GM10847 (cell line): ENCODE results near the gene SYNPR.

Source experiments
- POLR2A ChIP-seq: IDR thresholded peaks from 2 replicates; pipeline ENCODE4 v1.6.1; 2011; ENCODE audit not compliant: insufficient read length; ENCODE audit errors: extremely low read depth

Gene SYNPR

DNA sequence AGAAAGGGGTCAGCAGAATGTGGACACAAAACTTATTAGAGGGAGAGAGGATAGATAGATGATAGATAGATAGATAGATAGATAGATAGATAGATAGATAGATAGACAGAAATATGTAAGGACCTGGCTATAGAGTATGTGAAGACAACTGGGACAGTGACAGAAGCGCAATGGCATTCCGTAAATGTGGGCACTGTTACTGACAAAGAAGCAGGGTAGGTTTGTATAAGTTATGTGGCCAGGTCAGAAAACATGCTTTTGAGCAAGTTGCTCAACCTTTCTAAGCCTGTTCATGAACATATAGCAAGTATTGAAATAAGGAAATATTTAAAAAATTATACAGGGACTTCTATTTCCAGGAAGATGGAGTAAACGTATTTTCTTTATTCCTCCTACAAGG is 357.1 kb downstream of the SYNPR start:
- no peak for TF ChIP-seq POLR2A

DNA sequence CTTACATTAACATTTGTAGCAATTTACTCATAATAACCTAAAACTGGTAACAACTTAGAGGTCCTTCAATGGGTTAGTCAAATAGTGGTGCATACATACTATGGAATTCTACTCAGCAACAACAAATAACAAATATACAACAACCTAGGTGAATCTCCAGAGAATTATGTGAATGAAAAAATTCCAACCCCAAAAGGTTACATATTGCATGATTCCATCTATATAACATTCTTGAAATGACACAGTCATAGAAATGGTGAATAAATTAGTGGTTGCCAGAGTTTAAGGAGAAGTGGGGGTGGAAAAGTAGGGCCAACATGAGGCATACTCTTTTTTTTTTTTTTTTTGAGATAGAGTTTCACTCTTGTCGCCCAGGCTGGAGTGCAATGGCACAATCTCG is 361.7 kb downstream of the SYNPR start:
- no peak for TF ChIP-seq POLR2A

DNA sequence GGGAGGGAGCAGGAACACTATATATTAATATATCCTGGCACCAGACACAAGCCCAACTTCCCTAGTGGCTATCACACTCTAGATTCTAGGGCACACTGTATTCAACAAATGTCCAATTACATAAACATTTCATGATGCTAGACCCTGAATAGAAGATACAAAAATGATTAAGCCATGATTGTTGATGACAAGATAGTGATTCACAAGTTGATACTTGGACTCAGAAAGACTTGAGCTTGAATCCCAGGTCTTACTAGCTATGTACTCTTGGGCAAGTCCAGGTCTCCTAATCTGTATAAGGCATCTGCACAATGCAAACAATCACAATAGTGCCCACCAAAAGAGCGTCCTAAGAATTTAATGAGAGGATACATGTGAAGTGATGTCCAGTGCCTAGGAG is 364.4 kb downstream of the SYNPR start:
- TF ChIP-seq POLR2A: no peak

DNA sequence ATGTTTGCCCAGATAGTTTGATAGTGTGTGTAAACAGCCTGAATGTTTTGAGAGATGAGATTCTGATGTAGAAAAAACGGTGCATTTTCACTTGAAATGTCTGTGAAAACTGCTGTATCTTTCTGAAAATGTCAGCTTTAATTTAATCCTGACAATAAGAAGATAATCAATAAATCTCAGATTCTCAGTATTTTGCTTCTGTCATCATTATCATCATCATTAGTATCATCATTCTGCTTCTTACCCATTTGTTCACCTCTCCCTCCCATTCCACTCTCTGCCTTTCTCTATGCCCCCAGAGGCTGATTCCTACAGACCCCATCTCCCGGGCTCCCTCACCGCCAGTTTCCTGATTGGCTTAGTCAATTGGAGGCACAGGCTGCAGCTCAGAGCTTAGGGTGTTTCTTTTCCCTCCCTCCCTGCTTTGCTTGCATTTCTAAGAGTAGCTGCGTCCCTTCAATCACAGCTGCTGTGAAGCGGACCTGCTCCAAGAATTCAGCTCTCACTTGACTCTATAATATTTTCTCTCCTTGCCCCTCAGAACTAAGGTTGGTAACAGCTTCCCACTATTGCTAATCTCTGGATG is 366.2 kb downstream of the SYNPR start:
- TF ChIP-seq POLR2A: no peak

DNA sequence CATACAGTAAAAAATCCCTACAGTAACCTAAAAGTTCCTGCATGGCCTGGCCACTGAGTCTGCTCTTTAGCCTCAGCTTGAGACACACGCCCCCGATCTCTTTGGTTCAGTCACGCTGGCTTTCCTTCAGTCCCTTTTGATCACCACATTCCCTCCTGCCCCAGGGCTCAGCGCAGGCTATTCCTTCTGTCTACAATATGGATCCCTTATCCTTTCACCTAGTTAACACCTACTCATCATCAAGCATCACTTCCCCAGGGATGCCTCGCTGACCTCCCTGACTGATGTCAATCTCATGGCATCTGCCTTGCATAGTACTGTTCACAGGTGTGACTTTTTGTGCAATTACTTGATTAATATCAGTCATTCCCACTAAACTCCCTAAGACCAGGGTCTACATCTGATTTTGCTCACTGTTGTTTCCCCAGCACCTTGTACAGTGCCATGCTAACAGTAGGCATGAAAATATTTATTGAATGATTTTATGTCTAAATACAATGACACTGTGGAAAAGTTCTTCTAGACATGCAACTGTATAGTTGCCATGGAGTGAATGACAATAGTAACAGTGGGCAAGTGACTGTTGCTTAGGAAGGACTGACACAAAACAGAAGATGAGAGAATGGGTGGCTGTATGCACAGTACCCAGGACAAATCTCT is 374.1 kb downstream of the SYNPR start, which contains the start of gene SNTN:
Gene SNTN (plus strand): TSS at position 610 of the 660 bp plus-strand sequence. CDS start 13 bp downstream, at position 623.
- no peak for TF ChIP-seq POLR2A

DNA sequence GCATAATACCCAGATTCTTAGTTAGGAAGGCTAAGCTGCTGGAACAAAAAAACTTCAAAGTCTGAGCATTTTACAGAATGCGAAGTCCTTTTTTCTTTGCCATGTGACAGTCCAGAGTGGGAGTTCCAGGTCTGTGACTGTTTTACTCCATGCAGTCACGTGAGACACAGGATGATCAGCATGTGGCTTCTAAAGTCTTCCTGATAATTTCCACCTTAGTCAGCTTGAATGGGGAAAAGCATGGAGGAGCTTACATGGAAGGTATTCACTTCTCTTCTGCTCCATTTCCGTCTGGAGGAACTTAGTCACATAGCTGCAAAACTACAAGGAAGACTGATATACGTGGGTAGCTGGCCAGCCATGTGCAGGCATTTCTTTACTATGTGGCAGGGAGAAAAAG is 376.1 kb downstream of the SYNPR start:
- no peak for TF ChIP-seq POLR2A

DNA sequence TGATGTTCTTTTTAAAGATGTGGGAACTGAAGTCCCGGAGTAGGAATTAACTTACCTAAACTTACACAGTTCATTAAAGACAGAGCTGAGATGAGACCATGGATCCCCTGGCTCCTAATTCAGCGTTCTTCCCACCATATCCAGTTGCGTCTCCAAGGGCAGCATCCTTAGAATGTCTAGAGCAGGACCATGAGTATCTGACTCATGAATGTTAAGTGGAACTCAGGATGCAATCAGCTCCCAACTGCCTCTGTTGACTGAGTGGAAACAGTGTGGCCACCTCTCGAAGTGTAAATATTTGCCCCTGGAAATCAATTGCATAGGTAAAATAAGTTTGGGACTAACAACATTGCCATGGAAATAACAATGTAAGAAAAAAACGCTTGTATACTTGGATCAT is 376.8 kb downstream of the SYNPR start:
- no peak for TF ChIP-seq POLR2A

DNA sequence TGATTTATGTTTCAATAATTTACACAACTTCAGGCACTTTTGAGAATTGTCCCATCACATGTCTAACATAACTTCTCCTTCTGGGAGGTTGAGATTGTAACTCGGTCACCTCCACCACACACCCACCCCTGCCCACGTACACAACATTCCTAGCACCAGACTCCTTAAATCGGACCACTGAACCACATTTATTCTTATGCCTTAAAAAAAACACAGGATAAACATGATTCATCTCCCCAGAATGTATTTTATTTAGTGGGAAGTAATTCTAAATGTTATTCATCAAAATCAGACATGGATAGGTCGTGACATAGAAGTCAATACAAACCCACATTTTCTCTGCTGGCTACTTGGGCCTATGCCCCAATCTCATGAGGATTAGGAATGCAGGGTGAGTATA is 377.4 kb downstream of the SYNPR start:
- no peak for TF ChIP-seq POLR2A

DNA sequence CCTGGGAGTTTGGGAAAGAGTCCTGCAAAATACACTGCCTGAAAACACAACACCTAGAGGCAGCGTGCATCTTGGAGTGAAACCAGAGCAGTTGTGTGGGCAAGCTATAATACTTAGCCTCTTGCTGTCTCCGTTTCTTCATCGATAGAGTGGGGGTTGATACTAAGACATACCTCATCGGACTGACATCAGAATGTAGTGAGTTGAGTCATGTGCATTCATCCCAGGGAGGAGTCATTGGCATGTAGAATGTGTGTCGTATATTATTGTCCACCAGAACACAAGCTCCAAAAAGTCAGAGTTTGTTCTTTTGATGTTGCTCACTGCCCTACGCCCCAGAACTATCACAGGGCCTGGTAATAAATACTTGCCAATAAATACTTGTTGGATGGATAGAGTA is 378.7 kb downstream of the SYNPR start:
- no peak for TF ChIP-seq POLR2A

DNA sequence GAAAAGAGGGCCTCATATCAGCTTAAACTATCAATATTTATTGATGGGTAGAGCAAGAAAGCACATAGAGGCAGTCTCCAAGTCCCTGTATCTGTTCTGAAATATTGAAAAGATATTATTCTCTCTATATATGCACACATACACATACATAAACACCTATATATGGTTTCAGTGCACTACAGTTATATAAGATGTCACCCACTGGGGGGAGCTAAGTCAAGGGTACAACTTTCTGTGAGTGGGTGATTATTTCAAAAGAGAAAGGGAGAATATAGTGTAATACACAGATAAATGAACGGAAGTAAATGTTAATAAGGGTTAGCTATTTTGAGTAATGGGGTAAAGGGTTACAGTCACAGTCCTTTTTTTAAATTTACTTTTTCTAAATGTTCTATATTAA is 383.1 kb downstream of the SYNPR start:
- TF ChIP-seq POLR2A: no peak

DNA sequence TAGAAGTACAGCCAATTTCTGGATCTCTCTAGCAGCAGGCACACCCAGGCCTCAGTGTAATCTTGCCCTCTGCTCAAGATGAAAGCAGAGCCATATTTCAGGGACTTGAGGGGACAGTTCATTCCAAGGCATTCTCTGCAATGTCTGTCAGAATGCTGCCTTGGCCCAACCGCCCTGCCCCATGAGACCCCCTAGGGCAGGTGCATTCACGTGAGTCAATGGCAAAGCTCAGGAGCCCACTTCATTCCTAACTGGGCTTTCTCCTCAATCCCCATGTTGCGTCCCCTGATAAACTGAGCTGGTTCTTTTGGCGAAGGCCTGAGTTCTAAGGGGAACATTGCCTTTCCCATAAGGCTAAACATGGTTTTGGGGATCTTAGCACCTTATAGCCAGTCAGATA is 383.9 kb downstream of the SYNPR start:
- TF ChIP-seq POLR2A: no peak

DNA sequence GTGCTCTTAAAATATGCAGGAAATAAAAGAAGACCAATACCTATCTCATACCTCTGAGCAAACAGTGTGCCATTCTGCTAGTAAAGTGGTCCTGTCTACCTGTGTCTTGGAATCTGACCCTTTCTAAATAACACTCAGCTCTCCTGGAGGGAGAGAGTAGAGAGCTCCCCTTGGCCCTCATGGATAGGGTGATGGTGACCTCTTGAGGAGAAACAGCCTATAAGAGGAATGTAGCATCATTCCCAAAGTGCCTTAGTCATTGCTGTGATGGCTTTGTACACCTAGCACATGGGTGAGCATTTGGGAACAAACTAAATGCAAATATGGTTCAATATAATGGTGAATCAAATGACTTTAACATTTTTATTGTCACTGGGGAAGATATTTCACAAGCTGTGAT is 384.4 kb downstream of the SYNPR start:
- TF ChIP-seq POLR2A: no peak
